Esophagus muscularis mucosa (tissue), 4 donors: ENCODE data around the gene ARF4. TPM values are rescaled to one million over a fixed set of nuclear protein-coding genes. Genes with fewer than 3 reads are reported as not detected.

Source experiments
- DNase-seq: peaks from one replicate; pipeline ENCODE4 v3.0.0-alpha.2; 2017; ENCODE audit errors: extremely low spot score
- H3K27ac ChIP-seq, 4 donors: fragments of 200-600 bp; sonication (generic); replicated peaks in 1 of 4; 1 replicate in 3 of 4; 2 replicates in 1 of 4; pipeline ENCODE4 v1.5.1; 2016 to 2019; ENCODE audit warnings: mild to moderate bottlenecking in 1 of 4
- H3K27me3 ChIP-seq, 4 donors: fragments of 200-600 bp; sonication (generic); one replicate each; pipeline versions ENCODE4 v1.5.1 to v1.6.0; 2016 to 2019
- H3K36me3 ChIP-seq, 4 donors: fragments of 200-600 bp; sonication (generic); one replicate each; pipeline ENCODE4 v1.5.1; 2016 to 2019
- H3K4me1 ChIP-seq, 4 donors: fragments of 200-600 bp; sonication (generic); one replicate each; pipeline ENCODE4 v1.5.1; 2016 to 2019
- H3K4me3 ChIP-seq, 4 donors: fragments of 200-600 bp; sonication (generic); 1 replicate in 2 of 4; 2 replicates in 2 of 4; pipeline ENCODE4 v1.5.1; 2016 to 2019; ENCODE audit warnings: mild to moderate bottlenecking in 4 of 4, moderate library complexity in 1 of 4
- H3K9me3 ChIP-seq, 4 donors: fragments of 200-600 bp; sonication (generic); 1 replicate in 3 of 4; 2 replicates in 1 of 4; pipeline ENCODE4 v1.5.1; 2016 to 2019
- CTCF ChIP-seq, 3 experiments: fragments of 200-600 bp in 2 of 3; fragments of 450-650 bp in 1 of 3; sonication (generic) in 2 of 3; IDR thresholded peaks; one replicate each; pipeline ENCODE4 v1.5.1; 2017 to 2019; ENCODE audit warnings: antibody characterized with exemption in 3 of 3, mild to moderate bottlenecking in 2 of 3, moderate library complexity in 1 of 3
- EP300 ChIP-seq: sonication (generic); formaldehyde crosslinking; IDR thresholded peaks from one replicate; pipeline ENCODE4 v1.6.1; 2017; ENCODE audit warnings: antibody characterized with exemption
- POLR2A ChIP-seq: fragments of 450-650 bp; IDR thresholded peaks from one replicate; pipeline ENCODE4 v1.6.1; 2017; ENCODE audit warnings: antibody characterized with exemption, moderate library complexity, mild to moderate bottlenecking, low read depth
- POLR2AphosphoS5 ChIP-seq, 2 donors: sonication (generic); formaldehyde crosslinking; IDR thresholded peaks; one replicate each; pipeline ENCODE4 v1.6.1; 2017; ENCODE audit warnings: antibody characterized with exemption in 2 of 2
- WGBS: methylation state at CpG from one replicate; pipeline ENCODE4 v1.1.5; 2018; 5-methylcytosine and 5-hydroxymethylcytosine counted together
- intact Hi-C: fragments of 100-400 bp; cut with DNase I; formaldehyde crosslinking; loops from one replicate; pipeline ENCODE4 v1.15.1; 2023
- small RNA-seq, 3 donors: library from RNA; depleted of rRNA; stranded (forward); fragments of <200 nt; gene quantifications; one replicate each; pipeline ENCODE3, GENCODE V24; 2016
- total RNA-seq, 4 donors: library from RNA; depleted of rRNA; stranded (reverse); fragments of >200 nt; gene quantifications; one replicate each; pipeline versions ENCODE4 v1.1.0 to v1.2.1, GENCODE V29; 2016

The ARF4 gene
- total RNA-seq, 4 donors from 2014 or later, result 75.1 to 104 (median 84.1) TPM

- Histone ChIP-seq H3K27me3 (peaks cover 0 to 14% (median 2%) of the 10 kb centered on the region in 4 donors), H3K9me3 (no peaks in the 10 kb centered on the region), H3K4me1 (peaks cover 10 to 15% (median 12%) of the 10 kb centered on the region in 4 donors), H3K36me3 (no peaks in the 10 kb centered on the region), H3K27ac (no peak overlapping the region), H3K4me3 (no peak overlapping the region)
- no peak for DNase-seq
- TF ChIP-seq POLR2A, result no peak
- no peak for TF ChIP-seq POLR2AphosphoS5 (IDR thresholded peaks at IDR 0.05)
- TF ChIP-seq CTCF (IDR thresholded peaks at IDR 0.05), result no peak
- no peak for TF ChIP-seq EP300
- WGBS, result 85% methylated on average over 7 of the region's 7 CpGs
- intact Hi-C loops, result no loop called here
Measured at GRCh38 chr3:57545636-57546268, 51.4 kb downstream of the ARF4 start.

DNA sequence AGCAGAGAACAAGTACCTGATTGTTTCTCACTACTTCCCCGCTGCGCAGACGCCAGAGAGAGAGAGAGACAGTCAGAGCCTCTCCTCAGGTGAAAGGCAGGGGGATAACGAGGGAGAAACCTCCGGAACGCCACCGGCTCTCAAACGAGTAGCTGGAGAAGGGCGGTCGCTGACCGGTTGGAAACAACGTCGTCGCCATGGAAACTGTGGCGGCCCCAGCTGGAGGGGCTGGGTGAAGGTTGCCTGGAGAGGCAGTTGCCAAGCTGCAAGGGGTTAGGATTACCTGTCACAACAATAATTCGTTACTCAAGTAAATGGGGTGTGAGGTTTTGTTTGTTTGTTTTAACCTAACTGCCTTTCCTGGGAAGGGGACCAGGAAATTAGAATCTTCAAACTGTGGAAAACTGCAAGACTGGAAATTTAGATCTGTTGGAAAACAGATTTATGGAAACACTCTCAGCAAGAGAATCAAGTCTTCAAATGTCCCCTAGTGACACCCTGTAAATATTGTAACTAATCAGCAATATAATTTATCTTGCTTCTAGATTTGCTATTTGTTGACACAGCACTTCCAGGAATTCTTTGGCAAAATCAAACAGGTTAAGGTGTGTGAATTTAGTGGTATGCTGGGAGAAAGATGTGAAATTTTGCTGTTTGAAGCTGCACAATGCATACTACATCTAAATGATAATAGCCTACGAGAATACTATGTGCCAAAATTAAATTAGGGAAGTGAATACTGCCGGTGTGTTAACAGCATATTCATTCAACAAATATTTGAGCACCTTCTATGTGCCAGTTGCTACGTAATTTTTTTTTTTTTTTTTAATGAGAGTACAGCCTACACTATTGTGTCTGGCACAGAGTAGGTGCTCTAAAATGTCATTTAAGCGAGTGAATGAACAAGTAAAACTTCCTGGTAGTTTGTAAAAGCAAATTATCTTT, 52.7 kb downstream of the ARF4 start, which contains the start of gene DNAH12:
Gene DNAH12, minus strand, starts transcription at position 164 of the 945 bp plus-strand sequence. CDS start 1,474 bp downstream, outside the sequence.
- intact Hi-C loops, result no loop called here
- peaks cover 10 to 15% (median 12%) of the 10 kb centered on the region in 4 donors for H3K4me1 ChIP-seq
- peaks cover 0 to 14% (median 2%) of the 10 kb centered on the region in 4 donors for H3K27me3 ChIP-seq
- H3K9me3 ChIP-seq, result no peaks in the 10 kb centered on the region
- DNase-seq, result no peak
- no peak within 1 kb of the TSS for H3K27ac ChIP-seq
- 9% methylated on average over 19 of the region's 20 CpGs for WGBS
- peak within 1 kb of the TSS; percentile 3 to 36 (median 25) for H3K4me3 ChIP-seq
- TF ChIP-seq CTCF (IDR thresholded peaks at IDR 0.05), result no peak
- no peak for TF ChIP-seq EP300
- H3K36me3 ChIP-seq, result no peaks in the 10 kb centered on the region

GRCh38 chr3:57538465-57538864, 58.7 kb downstream of the ARF4 start:
- Histone ChIP-seq H3K27me3 (peaks cover 0 to 6% (median 0%) of the 10 kb centered on the region in 4 donors), H3K4me3 (no peak overlapping the region), H3K9me3 (no peaks in the 10 kb centered on the region), H3K36me3 (no peaks in the 10 kb centered on the region), H3K27ac (no peak overlapping the region), H3K4me1 (no peaks in the 10 kb centered on the region)
- 99% methylated on average over 3 of the region's 3 CpGs for WGBS
- no peak for DNase-seq
- intact Hi-C loops, result no loop called here
- no peak for TF ChIP-seq POLR2AphosphoS5 (IDR thresholded peaks at IDR 0.05)
- TF ChIP-seq POLR2A, result no peak
- no peak for TF ChIP-seq CTCF (IDR thresholded peaks at IDR 0.05)
- no peak for TF ChIP-seq EP300

DNA sequence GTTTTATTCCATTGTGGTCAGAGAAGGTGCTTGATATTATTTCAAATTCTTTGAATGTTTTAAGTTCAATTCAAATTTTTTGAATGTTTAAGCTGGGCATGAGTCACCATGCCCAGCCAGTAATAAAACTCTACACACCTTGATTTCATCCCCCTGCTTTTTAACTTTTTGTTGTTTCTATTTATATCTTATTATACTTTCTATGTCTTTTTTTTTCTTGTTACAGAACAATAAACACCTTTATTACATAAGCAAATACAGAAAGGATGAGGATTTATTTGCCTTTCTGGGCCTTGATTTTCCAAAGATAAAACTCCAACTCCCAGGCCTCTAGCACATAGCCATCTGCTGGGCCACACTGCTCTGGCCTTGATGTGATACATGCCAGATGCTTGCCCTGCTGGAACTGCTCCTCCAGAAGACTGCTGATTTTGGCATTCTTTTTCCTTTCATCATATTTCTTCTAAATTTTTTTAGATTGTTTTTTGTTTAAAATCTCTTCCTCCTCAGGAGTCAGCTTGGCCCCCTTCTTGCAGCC, 67.0 kb downstream of the ARF4 start:
- Histone ChIP-seq H3K4me1 (no peaks in the 10 kb centered on the region), H3K27me3 (no peaks in the 10 kb centered on the region), H3K36me3 (no peaks in the 10 kb centered on the region), H3K9me3 (no peaks in the 10 kb centered on the region), H3K27ac (no peak overlapping the region), H3K4me3 (no peak overlapping the region)
- TF ChIP-seq POLR2A, result no peak
- no peak for TF ChIP-seq POLR2AphosphoS5 (IDR thresholded peaks at IDR 0.05)
- no peak for TF ChIP-seq CTCF (IDR thresholded peaks at IDR 0.05)
- TF ChIP-seq EP300, result no peak
- intact Hi-C loops, result no loop called here
- DNase-seq, result no peak

Small RNA genes within 50 kb of the gene (small RNA-seq; reads per million reads assigned to genes)
- gene RNU6-108P, result 0 reads per million in 3 donors
- gene RNU6-483P, result 0 reads per million in 3 donors
- gene RNU6ATAC26P, result 0 reads per million in 3 donors

Other genes starting within 250 kb of the ARF4 start
- under 1 TPM in 2 of 4 donors, not detected in 2; under 0.01 to 0.39 TPM for gene DNAH12, start 53.0 kb downstream of the ARF4 start, total RNA-seq
- gene PDE12, start 41.1 kb downstream of the ARF4 start, total RNA-seq, result 10 to 100 TPM; 19.0 to 26.5 (median 22.4) TPM
- gene DENND6A, start 95.7 kb upstream of the ARF4 start, total RNA-seq, result 10 to 100 TPM; 24.6 to 47.2 (median 43.2) TPM
- 100 to 1,000 TPM; 399 to 519 (median 464) TPM for gene SLMAP, start 159.0 kb upstream of the ARF4 start, total RNA-seq